ENCODE data around the gene ABCC9.
"Not testable (repeated sequence)": the region's sequence is repeated elsewhere in the genome, so short reads cannot be mapped to it uniquely, and the experiment has no call there.

ABCC9 gene

DNA sequence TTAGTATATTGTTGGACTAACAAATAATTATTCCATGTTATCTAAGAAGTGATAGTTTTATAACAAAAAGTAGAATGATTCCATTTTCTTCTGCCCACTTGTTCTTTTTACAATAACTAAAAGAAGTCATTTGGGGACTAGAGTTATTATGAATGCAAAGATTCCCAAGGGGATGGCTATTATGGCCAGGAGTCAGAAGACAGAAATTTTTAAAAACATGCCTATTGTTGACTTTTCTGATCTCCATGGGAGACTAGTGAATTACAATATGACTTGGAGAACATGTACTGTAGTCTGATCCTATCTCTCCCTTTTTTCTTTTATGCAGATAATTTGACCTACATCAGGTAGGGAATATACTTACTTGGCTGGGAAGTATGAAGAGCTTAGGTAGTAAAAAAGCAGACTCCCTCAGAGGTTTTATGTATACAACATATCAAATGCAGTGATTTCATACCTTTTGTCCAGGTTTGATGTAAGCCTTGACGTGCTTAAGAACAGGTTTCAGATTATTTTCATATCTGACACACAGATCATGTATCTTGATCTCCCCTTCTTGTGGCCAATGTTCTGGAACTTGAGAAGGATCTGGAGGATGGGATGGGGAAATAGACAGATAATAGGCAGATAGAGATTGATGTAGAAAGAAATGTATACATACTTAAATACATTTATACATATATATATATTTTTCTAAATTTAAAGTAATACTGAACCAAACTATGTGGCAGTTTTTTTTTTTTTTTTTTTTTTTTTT lies 125.7 kb downstream of the ABCC9 start:
- no peak for DNase-seq (ENCODE audit: low read depth in 2 of 2)

- DNase-seq (ENCODE audit: low read depth in 2 of 2) = no peak
Measured at GRCh38 chr12:21814814-21815213, 126.4 kb downstream of the ABCC9 start.

DNA sequence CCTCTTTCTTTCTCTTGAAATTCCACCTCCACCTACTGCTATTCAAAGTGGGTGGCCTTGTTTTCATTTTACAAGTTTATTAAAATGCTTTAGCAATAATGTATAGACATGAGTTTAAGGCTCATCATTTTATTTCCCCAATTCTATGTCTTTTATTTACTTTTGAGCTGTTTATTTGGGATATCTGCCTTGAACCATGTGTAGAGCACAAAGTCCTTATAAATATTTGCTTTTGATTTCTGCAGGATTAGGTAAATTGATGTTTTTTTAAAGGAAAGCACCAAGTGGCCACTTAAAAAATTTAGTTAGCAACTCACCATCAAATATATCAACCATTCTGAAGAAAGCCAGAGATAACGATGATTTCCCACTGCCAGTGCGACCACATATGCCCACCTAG lies 126.9 kb downstream of the ABCC9 start:
- no peak for DNase-seq (ENCODE audit: low read depth in 2 of 2)

DNA sequence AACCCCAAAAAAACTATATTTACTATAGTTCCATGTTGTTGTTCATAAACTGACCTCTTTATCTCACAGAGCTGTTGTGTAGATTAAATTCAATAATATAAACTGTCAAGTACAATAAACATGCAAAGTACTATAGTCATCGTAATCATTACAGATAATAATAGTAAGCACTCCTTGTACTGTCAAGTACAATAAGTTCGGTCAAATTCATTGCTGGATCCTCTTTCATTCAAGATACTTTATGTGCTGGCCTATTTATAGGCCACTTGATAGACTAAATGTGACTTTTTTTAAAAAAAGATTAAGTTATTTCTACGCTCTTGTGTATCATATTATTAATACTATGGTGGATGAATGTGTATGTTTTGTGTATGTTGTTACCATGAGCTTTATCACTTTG lies 127.5 kb downstream of the ABCC9 start:
- DNase-seq (ENCODE audit: low read depth in 2 of 2) = no peak

DNA sequence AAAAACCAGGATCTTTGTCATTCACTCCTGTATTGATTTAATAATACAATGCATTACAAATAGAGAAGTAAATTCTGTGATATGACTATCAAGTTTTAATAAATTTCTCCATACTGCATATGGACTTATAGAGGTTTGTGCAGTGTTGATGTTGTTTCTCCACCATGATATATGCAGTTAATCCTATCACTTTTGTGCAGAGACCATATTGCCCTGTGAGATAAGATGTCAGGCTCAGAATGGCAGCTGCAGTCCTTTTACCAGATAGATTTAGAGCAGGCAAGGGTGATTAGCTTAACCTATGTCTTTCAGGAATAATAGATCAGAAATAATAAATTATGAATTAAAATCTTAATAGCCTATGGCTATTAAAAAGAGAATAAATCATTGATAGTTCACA lies 128.1 kb downstream of the ABCC9 start:
- no peak for DNase-seq (ENCODE audit: low read depth in 2 of 2)

DNA sequence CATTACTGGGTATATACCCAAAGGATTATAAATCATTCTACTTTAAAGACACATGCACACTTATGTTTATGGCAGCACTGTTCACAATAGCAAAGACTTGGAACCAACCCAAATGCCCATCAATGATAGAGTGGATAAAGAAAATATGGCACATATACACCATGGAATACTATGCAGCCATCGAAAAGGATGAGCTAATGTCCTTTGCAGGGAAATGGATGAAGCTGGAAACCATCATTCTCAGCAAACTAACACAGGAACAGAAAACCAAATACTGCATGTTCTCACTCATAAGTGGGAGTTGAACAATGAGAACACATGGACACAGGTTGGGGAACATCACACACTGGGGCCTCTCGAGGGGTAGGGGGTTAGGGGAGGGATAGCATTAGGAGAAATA lies 128.9 kb downstream of the ABCC9 start:
- not testable (repeated sequence) for DNase-seq (ENCODE audit: low read depth in 2 of 2)

DNA sequence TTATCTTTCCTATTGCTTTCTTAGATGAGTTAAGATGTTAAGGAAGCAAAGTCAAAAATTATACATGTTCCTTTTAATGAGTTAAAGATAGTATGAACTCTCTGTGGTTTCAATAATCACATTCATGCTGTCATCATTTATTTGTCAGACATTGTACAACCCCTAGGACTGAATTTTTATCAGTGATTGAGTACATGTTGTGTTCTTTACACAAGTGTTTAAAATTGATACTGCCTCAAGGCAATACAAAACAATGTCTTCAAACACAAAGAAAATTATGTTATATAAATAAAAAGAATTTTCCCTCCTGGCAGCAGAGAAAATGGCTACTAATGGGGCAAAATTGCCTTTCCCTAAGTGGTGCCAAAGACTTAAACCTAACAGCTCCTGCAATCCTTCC lies 132.1 kb downstream of the ABCC9 start:
- no peak for DNase-seq (ENCODE audit: low read depth in 2 of 2)

DNA sequence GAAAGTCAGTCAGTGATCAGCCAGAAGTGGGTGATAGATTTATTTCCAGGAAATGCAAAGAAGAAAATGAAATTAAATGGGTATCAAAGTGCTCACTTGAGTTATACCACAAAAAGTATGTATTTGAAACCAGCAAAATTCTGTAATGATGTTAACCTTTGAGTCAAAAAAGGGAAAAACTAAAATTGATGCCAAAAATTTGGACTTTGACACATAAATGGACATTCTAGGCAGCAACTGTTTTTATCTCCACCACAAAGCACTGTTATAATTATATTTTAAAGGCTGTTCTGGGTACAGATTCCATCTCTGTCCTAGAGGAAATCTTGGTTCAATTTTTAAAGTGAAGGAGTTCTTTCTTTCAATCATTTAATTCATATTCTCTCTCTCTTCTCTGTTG lies 135.0 kb downstream of the ABCC9 start:
- no peak for DNase-seq (ENCODE audit: low read depth in 2 of 2)

GRCh38 chr12:21801522-21802288 lies 139.5 kb downstream of the ABCC9 start:
- no peak for DNase-seq (ENCODE audit: low read depth in 2 of 2)

DNA sequence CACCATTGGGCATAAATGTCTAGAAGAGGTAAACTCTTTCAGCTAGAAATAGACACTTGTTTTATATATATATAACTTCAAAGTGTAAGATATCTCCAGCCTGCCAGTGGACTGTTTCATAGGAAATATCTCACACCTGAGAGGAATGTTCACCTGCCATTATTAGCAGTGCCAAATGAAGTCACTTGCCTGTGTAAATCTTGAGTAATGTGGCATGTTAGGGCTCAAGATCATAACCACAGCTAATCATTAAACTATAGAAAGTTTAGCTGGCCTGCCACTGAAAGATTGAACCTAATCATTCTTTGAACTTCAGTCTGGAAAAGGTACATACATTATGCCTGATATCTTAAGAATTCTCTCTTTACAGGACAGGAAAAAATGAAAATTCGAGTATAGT lies 141.2 kb downstream of the ABCC9 start:
- no peak for DNase-seq (ENCODE audit: low read depth in 2 of 2)

DNA sequence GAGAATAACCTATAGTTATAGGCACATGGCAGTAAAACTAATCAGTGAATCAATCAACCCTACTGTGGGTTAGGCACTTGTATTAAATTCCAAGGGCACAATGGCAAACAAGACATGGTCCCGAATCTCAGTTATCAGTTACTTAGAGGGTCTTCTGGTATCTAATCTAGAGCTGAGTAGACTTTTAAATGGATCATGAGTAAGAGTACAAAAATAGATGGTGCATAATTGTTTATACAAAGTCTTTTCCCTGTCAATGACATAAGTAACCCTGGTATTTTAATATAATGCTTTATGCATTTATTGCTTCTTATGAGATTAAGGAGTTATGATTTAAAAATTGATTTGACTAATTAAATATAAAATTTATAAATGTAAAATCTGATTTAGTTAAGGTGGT lies 143.7 kb downstream of the ABCC9 start:
- DNase-seq (ENCODE audit: low read depth in 2 of 2) = no peak

DNA sequence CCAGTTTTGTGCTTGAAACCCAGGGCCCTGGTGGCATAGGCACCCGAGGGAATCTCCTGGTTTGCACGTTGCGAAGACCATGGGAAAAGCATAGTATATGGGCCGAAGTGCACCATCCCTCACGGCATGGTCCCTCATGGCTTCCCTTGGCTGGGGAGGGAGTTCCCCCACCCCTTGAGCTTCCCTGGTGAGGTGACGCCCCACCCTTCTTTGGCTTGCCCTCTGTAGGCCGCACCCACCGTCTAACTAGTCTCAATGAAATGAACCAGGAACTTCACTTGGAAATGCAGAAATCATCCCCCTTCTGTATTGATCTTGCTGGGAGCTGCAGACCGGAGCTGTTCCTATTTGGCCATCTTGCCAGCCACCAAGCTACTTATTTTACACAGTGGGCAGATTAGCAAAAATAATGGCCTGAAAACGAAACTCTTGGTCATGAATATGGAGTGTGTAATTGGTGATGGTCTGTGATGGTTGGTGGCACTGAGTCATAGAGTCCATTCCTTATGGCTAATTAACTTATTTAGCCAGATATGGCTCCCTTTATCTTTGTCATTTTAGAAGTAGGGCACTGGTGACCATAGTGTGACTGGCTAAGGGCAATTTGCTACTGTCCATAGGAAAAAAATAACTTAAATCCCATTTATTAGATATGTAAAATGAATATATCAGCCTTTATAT lies 145.4 kb downstream of the ABCC9 start:
- no peak for DNase-seq (ENCODE audit: low read depth in 2 of 2)

DNA sequence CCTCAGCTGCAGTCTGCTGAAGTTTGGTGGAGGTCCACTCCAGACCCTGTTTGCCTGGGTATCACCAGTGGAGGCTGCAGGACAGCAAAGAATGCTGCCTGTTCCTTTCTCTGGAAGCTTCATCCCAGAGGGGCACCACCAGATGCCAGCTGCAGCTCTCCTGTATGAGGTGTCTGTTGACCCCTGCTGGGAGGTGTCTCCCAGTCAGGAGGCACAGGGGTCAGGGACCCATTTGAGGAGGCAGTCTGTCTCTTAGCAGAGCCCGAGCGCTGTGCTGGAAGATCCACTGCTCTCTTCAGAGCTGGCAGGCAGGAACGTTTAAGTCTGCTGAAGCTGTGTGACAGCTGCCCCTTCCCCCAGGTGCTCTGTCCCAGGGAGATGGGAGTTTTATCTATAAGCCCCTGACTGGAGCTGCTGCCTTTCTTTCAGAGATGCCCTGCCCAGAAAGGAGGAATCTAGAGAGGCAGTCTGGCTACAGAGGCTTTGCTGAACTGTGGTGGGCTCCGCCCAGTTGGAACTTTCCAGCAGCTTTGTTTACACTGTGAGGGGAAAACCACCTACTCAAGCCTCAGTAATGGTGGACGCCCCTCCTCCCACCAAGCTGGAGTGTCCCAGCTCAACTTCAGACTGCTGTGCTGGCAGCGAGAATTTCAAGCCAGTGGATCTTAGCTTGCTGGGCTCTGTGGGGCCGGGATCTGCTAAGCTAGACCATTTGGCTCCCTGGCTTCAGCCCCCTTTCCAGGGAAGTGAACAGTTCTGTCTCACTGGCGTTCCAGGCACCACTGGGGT lies 146.2 kb downstream of the ABCC9 start:
- DNase-seq (ENCODE audit: low read depth in 2 of 2) = not testable (repeated sequence)

GRCh38 chr12:21789687-21790086 lies 151.5 kb downstream of the ABCC9 start:
- DNase-seq (ENCODE audit: low read depth in 2 of 2) = not testable (repeated sequence)

DNA sequence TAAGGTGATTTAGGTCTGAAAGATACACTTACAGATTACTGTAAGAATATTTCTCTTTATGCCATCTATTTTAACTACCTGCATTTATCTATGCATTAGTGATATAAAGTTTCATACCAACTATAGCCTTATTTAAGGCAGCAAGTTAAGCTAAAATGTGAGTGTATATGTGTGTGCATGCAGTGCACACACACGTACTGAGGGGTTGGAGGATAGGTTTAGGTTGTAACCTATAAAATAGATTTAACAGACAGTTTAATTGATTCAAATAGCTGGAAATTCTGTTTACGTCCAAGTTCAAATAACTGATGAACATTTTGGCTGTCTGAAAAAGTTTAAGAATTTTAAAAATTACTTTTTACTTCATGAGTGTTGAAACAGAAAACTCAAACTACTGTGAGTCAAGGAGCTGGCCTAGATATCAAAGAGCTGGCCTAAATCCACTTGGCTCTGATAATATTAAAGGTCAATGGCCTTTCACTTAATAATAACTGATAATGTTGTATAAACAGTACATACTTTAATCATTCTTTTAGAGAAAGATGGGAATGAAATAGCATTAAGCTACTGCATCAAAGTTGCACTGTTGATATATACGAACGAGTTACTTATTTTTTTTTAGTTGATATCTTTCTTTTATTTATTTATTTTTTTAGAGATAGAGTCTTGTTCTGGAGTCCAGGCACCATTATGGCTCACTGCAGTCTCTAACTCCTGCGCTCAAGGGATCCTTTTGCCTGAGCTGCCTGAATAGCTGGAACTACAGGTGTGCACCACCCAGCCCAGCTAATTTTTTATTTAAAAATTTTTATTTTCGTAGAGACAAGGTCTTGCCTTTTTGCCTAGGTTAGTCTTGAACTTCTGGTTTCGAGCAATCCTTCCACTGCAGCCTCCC lies 152.9 kb downstream of the ABCC9 start:
- no peak for DNase-seq (ENCODE audit: low read depth in 2 of 2)

DNA sequence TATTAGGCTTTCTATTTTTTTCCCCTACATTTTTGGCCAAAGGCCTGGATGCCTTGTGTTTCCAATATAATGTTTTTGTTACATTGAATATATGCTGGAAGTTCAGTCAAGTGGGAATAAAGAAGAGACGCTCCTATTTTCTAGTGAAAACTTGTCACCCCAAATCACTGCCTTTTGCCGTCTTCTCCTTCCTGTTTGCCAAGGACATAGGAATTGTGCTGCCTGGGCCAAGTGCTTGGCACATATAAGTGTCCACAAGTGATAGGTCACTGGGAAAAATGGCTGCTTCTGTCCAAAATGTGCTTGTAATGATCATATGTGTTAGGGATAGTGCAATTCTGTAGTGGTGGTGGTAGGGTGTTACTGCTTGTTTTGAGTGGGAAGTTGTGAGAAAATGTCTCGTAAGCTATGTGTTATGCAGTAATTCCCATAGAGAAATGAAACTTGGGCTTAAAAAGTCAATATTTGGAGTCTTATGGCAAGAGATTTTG lies 155.1 kb downstream of the ABCC9 start:
- no peak for DNase-seq (ENCODE audit: low read depth in 2 of 2)

- not testable (repeated sequence) for DNase-seq (ENCODE audit: low read depth in 2 of 2)
Measured at GRCh38 chr12:21782723-21783122, 158.5 kb downstream of the ABCC9 start.

DNA sequence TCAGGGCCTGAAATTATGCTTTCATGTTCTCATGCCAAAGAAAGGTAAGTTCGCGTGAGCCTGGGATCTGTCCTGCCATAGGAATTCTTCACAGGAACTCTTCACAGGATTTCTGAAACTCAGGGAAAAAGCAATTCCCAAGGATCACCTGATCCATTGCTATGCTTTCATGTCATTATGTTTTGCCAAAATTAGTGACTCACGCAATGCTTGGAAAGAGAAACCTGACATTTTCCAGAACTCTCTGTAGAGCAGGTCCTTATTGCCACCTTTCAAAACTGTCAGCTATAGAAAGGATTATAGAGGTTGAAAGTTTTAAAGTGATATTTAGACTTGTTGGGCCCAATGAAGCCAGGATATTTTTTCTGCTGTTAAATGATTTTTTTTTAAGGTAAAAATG lies 160.4 kb downstream of the ABCC9 start:
- no peak for DNase-seq (ENCODE audit: low read depth in 2 of 2)

GRCh38 chr12:21776175-21776574 lies 165.1 kb downstream of the ABCC9 start:
- DNase-seq (ENCODE audit: low read depth in 2 of 2) = no peak

GRCh38 chr12:21775133-21775820 lies 165.9 kb downstream of the ABCC9 start:
- DNase-seq (ENCODE audit: low read depth in 2 of 2) = no peak
